HepG2 (cell line): ENCODE results near the gene TMEM79. TPM values are rescaled to one million over a fixed set of nuclear protein-coding genes. Genes with fewer than 3 reads are reported as not detected.

ENCODE experiments used
- ARID2 ChIP-seq: sonication (generic); formaldehyde crosslinking; IDR thresholded peaks from 2 replicates; pipeline ENCODE4 v1.8.1; 2022; ENCODE audit warnings: mild to moderate bottlenecking, missing genetic modification reagents, borderline replicate concordance
- CREB1 ChIP-seq, 2 experiments: fragments of 450-650 bp in 1 of 2; IDR thresholded peaks; 2 replicates each; pipeline ENCODE4 v1.6.1; 2016 to 2017; ENCODE audit warnings: control low read depth in 1 of 2, mild to moderate bottlenecking in 1 of 2, missing compliant biosample characterization in 1 of 2, missing genetic modification characterization in 1 of 2
- E2F2 ChIP-seq: sonication (generic); formaldehyde crosslinking; IDR thresholded peaks from 2 replicates; pipeline ENCODE4 v1.4.0; 2020; ENCODE audit warnings: missing genetic modification reagents, borderline replicate concordance
- IKZF4 ChIP-seq: sonication (generic); formaldehyde crosslinking; IDR thresholded peaks from 2 replicates; pipeline ENCODE4 v1.5.1; 2020; ENCODE audit warnings: borderline replicate concordance, mild to moderate bottlenecking, low read depth, missing genetic modification reagents; ENCODE audit errors: not compliant biosample characterization
- KAT7 ChIP-seq: IDR thresholded peaks from 2 replicates; pipeline ENCODE4 v1.6.1; 2018; ENCODE audit warnings: borderline replicate concordance, missing compliant biosample characterization
- MTA1 ChIP-seq: sonication (generic); formaldehyde crosslinking; IDR thresholded peaks from 2 replicates; pipeline ENCODE4 v1.4.0; 2020; ENCODE audit warnings: missing genetic modification reagents, mild to moderate bottlenecking, borderline replicate concordance
- MTF2 ChIP-seq: sonication (generic); formaldehyde crosslinking; IDR thresholded peaks from 2 replicates; pipeline ENCODE4 v1.5.0; 2020; ENCODE audit warnings: missing genetic modification reagents, borderline replicate concordance
- PHF20 ChIP-seq: sonication (generic); formaldehyde crosslinking; IDR thresholded peaks from 2 replicates; pipeline ENCODE4 v1.5.0; 2020; ENCODE audit warnings: mild to moderate bottlenecking, missing genetic modification reagents
- SALL1 ChIP-seq: sonication (generic); formaldehyde crosslinking; IDR thresholded peaks from 2 replicates; pipeline ENCODE4 v1.8.0; 2022; ENCODE audit warnings: mild to moderate bottlenecking, missing genetic modification reagents
- TEAD3 ChIP-seq: optimal IDR thresholded peaks from 2 replicates; pipeline ENCODE3; 2016; ENCODE audit warnings: borderline replicate concordance
- THRA ChIP-seq: sonication (generic); formaldehyde crosslinking; IDR thresholded peaks from 2 replicates; pipeline ENCODE4 v1.4.0; 2020; ENCODE audit warnings: missing genetic modification reagents, borderline replicate concordance
- TRIM24 ChIP-seq: sonication (generic); formaldehyde crosslinking; IDR thresholded peaks from 2 replicates; pipeline ENCODE4 v1.8.0; 2022; ENCODE audit warnings: mild to moderate bottlenecking, missing genetic modification reagents
- ZFP37 ChIP-seq: sonication (generic); formaldehyde crosslinking; IDR thresholded peaks from 2 replicates; pipeline ENCODE4 v1.4.0; 2020; ENCODE audit warnings: missing genetic modification reagents, borderline replicate concordance
- ZNF354B ChIP-seq: sonication (generic); formaldehyde crosslinking; IDR thresholded peaks from 2 replicates; pipeline ENCODE4 v1.8.0; 2022; ENCODE audit warnings: mild to moderate bottlenecking, missing genetic modification reagents
- ZNF557 ChIP-seq: sonication (generic); formaldehyde crosslinking; IDR thresholded peaks from 2 replicates; pipeline ENCODE4 v1.4.0; 2020; ENCODE audit warnings: missing genetic modification reagents
- ZNF609 ChIP-seq: sonication (generic); formaldehyde crosslinking; IDR thresholded peaks from 2 replicates; pipeline ENCODE4 v1.4.0; 2020; ENCODE audit warnings: mild to moderate bottlenecking, missing genetic modification reagents, borderline replicate concordance
- ZNF703 ChIP-seq: sonication (generic); formaldehyde crosslinking; IDR thresholded peaks from 2 replicates; pipeline ENCODE4 v1.5.1; 2020; ENCODE audit warnings: missing genetic modification reagents, mild to moderate bottlenecking, moderate library complexity, borderline replicate concordance
- ZNF749 ChIP-seq: sonication (generic); formaldehyde crosslinking; IDR thresholded peaks from 2 replicates; pipeline ENCODE4 v1.8.0; 2022; ENCODE audit warnings: mild to moderate bottlenecking, missing genetic modification reagents, moderate library complexity, borderline replicate concordance
- ZNF782 ChIP-seq: sonication (generic); formaldehyde crosslinking; IDR thresholded peaks from 2 replicates; pipeline ENCODE4 v1.4.0; 2020; ENCODE audit warnings: missing genetic modification reagents, mild to moderate bottlenecking, borderline replicate concordance
- polyA plus RNA-seq, 8 experiments: library from polyadenylated mRNA; depleted of rRNA in 3 of 8; stranded (reverse) in 7 of 8; unstranded in 1 of 8; fragments of >200 nt; fragmentation: Illumina TruSeq in 4 of 8; extraction: Trizol in 4 of 8; gene quantifications; 2 replicates each; pipeline versions ENCODE4 v1.2.1 to v1.2.3, GENCODE V29; 2011 to 2016; ENCODE audit warnings: low read depth in 4 of 8, missing spikeins in 1 of 8, mixed read lengths in 1 of 8; ENCODE audit not compliant: insufficient read depth in 1 of 8
- total RNA-seq, 5 experiments: library from RNA; depleted of rRNA; stranded (reverse); fragments of >200 nt; fragmentation: Illumina TruSeq; extraction: Trizol; gene quantifications; 2 replicates each; pipeline ENCODE4 v1.2.3, GENCODE V29; 2016; ENCODE audit warnings: low read depth in 1 of 5

Gene TMEM79
- total and polyA plus RNA-seq, 2 of the 13 experiments (the other 11 are each of a cell fraction or from before 2014, with no cell fraction given), result 1.2 to 1.9 TPM

GRCh38 chr1:156338180-156338976 lies 54.3 kb downstream of the TMEM79 start, which contains the start of the genes CCT3 and TSACC (continued):
- no peak for TF ChIP-seq ZNF609 (CRISPR knock-in tag)
- TF ChIP-seq TRIM24 (CRISPR knock-in tag), result no peak
- TF ChIP-seq ZFP37 (CRISPR knock-in tag), result no peak
- peak; percentile 19 for TF ChIP-seq TEAD3 (CRISPR knock-in tag)
- no peak for TF ChIP-seq IKZF4 (CRISPR knock-in tag)
- TF ChIP-seq CREB1 (IDR thresholded peaks at IDR 0.05), result peak; percentile 91
- TF ChIP-seq CREB1 (CRISPR knock-in tag; IDR thresholded peaks at IDR 0.05), result peak; percentile 95
- no peak for TF ChIP-seq ZNF354B
- TF ChIP-seq THRA, result peak; percentile 21; the same call in 1 of the 2 replicates
- TF ChIP-seq PHF20, result peak; percentile 69
- TF ChIP-seq ZNF703, result no peak
- no peak; the same call in 1 of the 2 replicates for TF ChIP-seq KAT7 (CRISPR knock-in tag)
- no peak for TF ChIP-seq E2F2 (CRISPR knock-in tag)
- no peak for TF ChIP-seq ZNF782 (CRISPR knock-in tag)
- no peak for TF ChIP-seq ARID2
- TF ChIP-seq SALL1, result peak; percentile 56
- no peak for TF ChIP-seq MTF2
- no peak for TF ChIP-seq MTA1 (CRISPR knock-in tag)
- TF ChIP-seq ZNF557 (CRISPR knock-in tag), result no peak
- TF ChIP-seq ZNF749 (CRISPR knock-in tag), result no peak
